Heart left ventricle (tissue), 16 donors: Measurements from ENCODE around the gene BECN2. TPM values are rescaled to one million over a fixed set of nuclear protein-coding genes. Genes with fewer than 3 reads are reported as not detected.

Experiments used
- ATAC-seq, 4 donors: fragments of 200-7000 bp; cut with Tn5 transposase; one replicate each; pipeline ENCODE4 v1.9.1; 2020 to 2022; ENCODE audit warnings: moderate library complexity in 4 of 4, mild to moderate bottlenecking in 3 of 4, moderate number of reproducible peaks in 1 of 4
- DNase-seq, 5 donors: peaks; one replicate each; pipeline ENCODE4 v3.0.0-alpha.2; 2020
- H3K27ac ChIP-seq, 12 donors: fragments of 200-600 bp; sonication (generic) in 4 of 12; one replicate each; pipeline versions ENCODE4 v1.5.0 to v1.8.0; 2016 to 2022; ENCODE audit warnings: mild to moderate bottlenecking in 2 of 12
- H3K27me3 ChIP-seq, 9 donors: fragments of 200-600 bp; sonication (generic) in 2 of 9; one replicate each; pipeline versions ENCODE4 v1.5.1 to v1.8.0; 2016 to 2022; ENCODE audit warnings: mild to moderate bottlenecking in 3 of 9
- H3K36me3 ChIP-seq, 9 donors: fragments of 200-600 bp; sonication (generic) in 2 of 9; one replicate each; pipeline versions ENCODE4 v1.5.0 to v1.8.0; 2018 to 2022; ENCODE audit warnings: mild to moderate bottlenecking in 2 of 9
- H3K4me1 ChIP-seq, 12 donors: fragments of 200-600 bp; sonication (generic) in 4 of 12; one replicate each; pipeline versions ENCODE4 v1.5.0 to v1.8.0; 2016 to 2022; ENCODE audit warnings: mild to moderate bottlenecking in 3 of 12
- H3K4me3 ChIP-seq, 12 donors: fragments of 200-600 bp; sonication (generic) in 4 of 12; one replicate each; pipeline versions ENCODE4 v1.5.0 to v1.8.0; 2017 to 2022; ENCODE audit warnings: mild to moderate bottlenecking in 9 of 12, moderate library complexity in 4 of 12
- H3K9me3 ChIP-seq, 12 donors: fragments of 200-600 bp; sonication (generic) in 4 of 12; one replicate each; pipeline versions ENCODE4 v1.5.0 to v1.8.0; 2016 to 2022; ENCODE audit warnings: mild to moderate bottlenecking in 1 of 12
- POLR2A ChIP-seq, 2 donors: fragments of 450-650 bp; IDR thresholded peaks; one replicate each; pipeline ENCODE4 v1.6.1; 2017; ENCODE audit warnings: antibody characterized with exemption in 2 of 2, mild to moderate bottlenecking in 2 of 2, moderate library complexity in 2 of 2
- WGBS, 4 donors: extraction: QIAGEN DNeasy Blood & Tissue Kit in 2 of 4; methylation state at CpG; one replicate each; pipeline versions ENCODE4 v1.1.5 to v1.1.7; 2013 to 2018; 5-methylcytosine and 5-hydroxymethylcytosine counted together
- intact Hi-C, 10 donors: fragments of 100-400 bp; cut with DNase I; formaldehyde crosslinking; loops; one replicate each; pipeline versions ENCODE4 v1.11.1 to v1.14.2; 2022
- polyA plus RNA-seq, 2 donors: library from polyadenylated mRNA; stranded (reverse); fragments of 200-250 nt; gene quantifications; one replicate each; pipeline ENCODE4 v1.2.3, GENCODE V29; 2013
- total RNA-seq, 9 donors: library from RNA; depleted of rRNA in 2 of 9; stranded (reverse); fragments of >200 nt in 2 of 9; fragmentation: NEBNext Ultra II Directional in 3 of 9; extraction: Animal tissue kit (Norgen Biotek cat#: 25700) in 3 of 9; gene quantifications; one replicate each; pipeline versions ENCODE4 v1.1.0 to v1.2.4, GENCODE V29; 2016 to 2023
- TF ChIP-seq, protein P1 (sequence below), 12 donors: fragments of 200-600 bp; sonication (generic) in 4 of 12; IDR thresholded peaks; one replicate each; pipeline versions ENCODE4 v1.5.0 to v1.8.0; 2018 to 2022; ENCODE audit warnings: antibody characterized with exemption in 12 of 12, mild to moderate bottlenecking in 5 of 12
- donor health status: ischemic (EF 13 %, LVEDD 7.1; RV severe dilation, severe dysfunction).
- donor health status: healthy with polysubstance abuse.
- donor health status: DM: no; HTN: yes; CAD: no.
- donor health status: DM: no; HTN: no; CAD: no.
- donor health status: ischemic (EF 25% LVEDD 6.9; RV normal size, moderate dysfunction).
- donor health status: ischemic (EF 25% LVEDD 5.7; RV mildly dilated, moderate dysfunction).
- donor health status: healthy.
- donor health status: DM: yes; HTN: yes; CAD: no.
- donor health status: ischemic (EF 35%, LVEDD 5.7; RV mildly dilated, moderate dysfunction).
- donor health status: nonischemic (EF 11% LVEDD 7.7; RV severe dilation, severe dysfunction).
- donor health status: DM: yes; HTN: yes; CAD: no.
- donor health status: PGD.
- donor health status: ischemic (EF 29% LVEDD 5.4; RV normal size, mild dysfunction).
- donor health status: nonischemic (EF 23%, LVEDD 6.1; RV moderate dilation, normal function).

Gene BECN2
- total and polyA plus RNA-seq, 11 donors = not detected

GRCh38 chr1:241924080-241924808, 33.3 kb upstream of the BECN2 start:
- Histone ChIP-seq H3K4me3 (no peak overlapping the region), H3K9me3 (no peaks in the 10 kb centered on the region), H3K27ac (no peak overlapping the region), H3K36me3 (no peaks in the 10 kb centered on the region), H3K27me3 (no peaks in the 10 kb centered on the region), H3K4me1 (no peaks in the 10 kb centered on the region)
- TF ChIP-seq POLR2A (IDR thresholded peaks at IDR 0.05) = no peak
- TF ChIP-seq, protein P1, sequence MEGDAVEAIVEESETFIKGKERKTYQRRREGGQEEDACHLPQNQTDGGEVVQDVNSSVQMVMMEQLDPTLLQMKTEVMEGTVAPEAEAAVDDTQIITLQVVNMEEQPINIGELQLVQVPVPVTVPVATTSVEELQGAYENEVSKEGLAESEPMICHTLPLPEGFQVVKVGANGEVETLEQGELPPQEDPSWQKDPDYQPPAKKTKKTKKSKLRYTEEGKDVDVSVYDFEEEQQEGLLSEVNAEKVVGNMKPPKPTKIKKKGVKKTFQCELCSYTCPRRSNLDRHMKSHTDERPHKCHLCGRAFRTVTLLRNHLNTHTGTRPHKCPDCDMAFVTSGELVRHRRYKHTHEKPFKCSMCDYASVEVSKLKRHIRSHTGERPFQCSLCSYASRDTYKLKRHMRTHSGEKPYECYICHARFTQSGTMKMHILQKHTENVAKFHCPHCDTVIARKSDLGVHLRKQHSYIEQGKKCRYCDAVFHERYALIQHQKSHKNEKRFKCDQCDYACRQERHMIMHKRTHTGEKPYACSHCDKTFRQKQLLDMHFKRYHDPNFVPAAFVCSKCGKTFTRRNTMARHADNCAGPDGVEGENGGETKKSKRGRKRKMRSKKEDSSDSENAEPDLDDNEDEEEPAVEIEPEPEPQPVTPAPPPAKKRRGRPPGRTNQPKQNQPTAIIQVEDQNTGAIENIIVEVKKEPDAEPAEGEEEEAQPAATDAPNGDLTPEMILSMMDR (IDR thresholded peaks at IDR 0.05) = no peak
- WGBS, 4 donors = 83 to 94% (median 87%) methylated on average over 10 of the region's 10 CpGs
- intact Hi-C loops = no loop called here
- no peak for DNase-seq
- no peak for ATAC-seq

GRCh38 chr1:241926141-241926540, 31.4 kb upstream of the BECN2 start:
- no peak overlapping the region for H3K4me3 ChIP-seq
- no peaks in the 10 kb centered on the region for H3K27me3 ChIP-seq
- no peak for DNase-seq
- H3K27ac ChIP-seq = no peak overlapping the region
- WGBS, 4 donors = 72 to 83% (median 75%) methylated on average over 5 of the region's 5 CpGs
- TF ChIP-seq, protein P1 (IDR thresholded peaks at IDR 0.05) = no peak
- no peak for TF ChIP-seq POLR2A (IDR thresholded peaks at IDR 0.05)
- H3K36me3 ChIP-seq = no peaks in the 10 kb centered on the region
- no peak for ATAC-seq
- no peaks in the 10 kb centered on the region for H3K9me3 ChIP-seq
- intact Hi-C loops = no loop called here
- H3K4me1 ChIP-seq = no peaks in the 10 kb centered on the region

DNA sequence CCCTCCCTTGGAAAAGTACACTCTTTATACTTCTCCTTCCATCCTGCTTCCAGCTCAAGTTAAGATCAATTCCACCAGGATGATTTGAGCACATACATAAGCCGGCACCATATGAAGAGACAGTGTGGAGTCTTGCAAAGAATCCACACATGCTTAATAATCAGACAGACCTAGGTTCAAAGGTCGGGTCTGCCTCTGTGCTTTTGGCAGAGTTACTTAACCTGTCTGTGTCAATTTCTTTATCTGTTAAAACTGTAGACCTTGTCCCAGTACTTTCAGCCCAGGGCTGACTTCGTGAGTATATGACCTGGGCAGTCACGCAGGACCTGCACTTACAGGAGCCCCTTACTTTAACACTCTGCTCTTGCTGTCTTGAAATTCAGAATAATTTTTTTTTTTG, 30.2 kb upstream of the BECN2 start:
- Histone ChIP-seq H3K27ac (no peak overlapping the region), H3K27me3 (no peaks in the 10 kb centered on the region), H3K9me3 (no peaks in the 10 kb centered on the region), H3K4me1 (no peaks in the 10 kb centered on the region), H3K36me3 (no peaks in the 10 kb centered on the region), H3K4me3 (no peak overlapping the region)
- TF ChIP-seq POLR2A (IDR thresholded peaks at IDR 0.05) = no peak
- TF ChIP-seq, protein P1 (IDR thresholded peaks at IDR 0.05) = no peak
- DNase-seq = no peak
- no peak for ATAC-seq
- intact Hi-C loops = no loop called here
- 66 to 85% (median 78%) methylated on average over 4 of the region's 4 CpGs for WGBS, 4 donors

GRCh38 chr1:241932845-241933244, 24.7 kb upstream of the BECN2 start:
- ATAC-seq = no peak
- intact Hi-C loops = no loop called here
- no peak for TF ChIP-seq POLR2A (IDR thresholded peaks at IDR 0.05)
- TF ChIP-seq, protein P1 (IDR thresholded peaks at IDR 0.05) = no peak
- no peaks in the 10 kb centered on the region for H3K27me3 ChIP-seq
- H3K9me3 ChIP-seq = no peaks in the 10 kb centered on the region
- no peak overlapping the region for H3K4me3 ChIP-seq
- no peak for DNase-seq
- no peak overlapping the region for H3K27ac ChIP-seq
- H3K4me1 ChIP-seq = no peaks in the 10 kb centered on the region
- WGBS, 4 donors = 24 to 75% (median 45%) methylated on average over 4 to 6 of the region's 6 CpGs
- no peaks in the 10 kb centered on the region for H3K36me3 ChIP-seq
